ENCODE measurements around the gene NUBPL.
"Not testable (repeated sequence)": the region's sequence is repeated elsewhere in the genome, so short reads cannot be mapped to it uniquely, and the experiment has no call there.

The NUBPL gene

GRCh38 chr14:31678421-31679249, 117.4 kb downstream of the NUBPL start:
- no peak for DNase-seq

GRCh38 chr14:31682768-31683167, 121.6 kb downstream of the NUBPL start:
- DNase-seq: no peak

GRCh38 chr14:31687726-31688125, 126.5 kb downstream of the NUBPL start:
- DNase-seq: no peak

GRCh38 chr14:31690056-31690455, 128.9 kb downstream of the NUBPL start:
- DNase-seq: no peak

- DNase-seq: no peak
These were observed 131.2 kb downstream of the NUBPL start for GRCh38 chr14:31692376-31692781.

GRCh38 chr14:31696378-31696777, 135.2 kb downstream of the NUBPL start:
- no peak for DNase-seq

- no peak for DNase-seq
These were observed 138.6 kb downstream of the NUBPL start for GRCh38 chr14:31699809-31700208.

- DNase-seq: no peak
These were observed 139.3 kb downstream of the NUBPL start for GRCh38 chr14:31700282-31701074.

- no peak for DNase-seq
These were observed 140.9 kb downstream of the NUBPL start for GRCh38 chr14:31702130-31702529.

GRCh38 chr14:31703056-31703455, 141.9 kb downstream of the NUBPL start:
- DNase-seq: no peak

GRCh38 chr14:31705731-31706130, 144.5 kb downstream of the NUBPL start:
- no peak for DNase-seq

- DNase-seq: not testable (repeated sequence)
These were observed 147.5 kb downstream of the NUBPL start for GRCh38 chr14:31708661-31709060.

GRCh38 chr14:31712244-31713127, 151.3 kb downstream of the NUBPL start:
- DNase-seq: no peak

GRCh38 chr14:31716208-31716607, 155.0 kb downstream of the NUBPL start:
- no peak for DNase-seq

GRCh38 chr14:31717294-31718085, 156.3 kb downstream of the NUBPL start:
- DNase-seq: no peak

GRCh38 chr14:31718585-31718984, 157.4 kb downstream of the NUBPL start:
- no peak for DNase-seq

- DNase-seq: no peak
These were observed 157.8 kb downstream of the NUBPL start for GRCh38 chr14:31718985-31719384.

GRCh38 chr14:31726337-31726736, 165.1 kb downstream of the NUBPL start:
- no peak for DNase-seq

GRCh38 chr14:31727797-31728196, 166.6 kb downstream of the NUBPL start:
- no peak for DNase-seq

- no peak for DNase-seq
These were observed 179.5 kb downstream of the NUBPL start for GRCh38 chr14:31740688-31741087.

GRCh38 chr14:31745741-31746140, 184.5 kb downstream of the NUBPL start:
- no peak for DNase-seq

GRCh38 chr14:31746326-31746725, 185.1 kb downstream of the NUBPL start:
- DNase-seq: no peak
